GM19238 (cell line): ENCODE measurements around the gene CDC73.
"Not testable (repeated sequence)": the region's sequence is repeated elsewhere in the genome, so short reads cannot be mapped to it uniquely, and the experiment has no call there.

ENCODE experiments used
- DNase-seq: peaks from one replicate; pipeline ENCODE4 v3.0.0; 2011; ENCODE audit warnings: low spot score; ENCODE audit not compliant: insufficient read length

The CDC73 gene

GRCh38 chr1:193283016-193283415 is 161.2 kb downstream of the CDC73 start:
- DNase-seq: no peak

GRCh38 chr1:193284219-193284618 is 162.4 kb downstream of the CDC73 start:
- no peak for DNase-seq

GRCh38 chr1:193285641-193286040 is 163.8 kb downstream of the CDC73 start:
- DNase-seq: no peak

GRCh38 chr1:193288548-193289080 is 166.8 kb downstream of the CDC73 start:
- DNase-seq: not testable (repeated sequence)

GRCh38 chr1:193293726-193294125 is 171.9 kb downstream of the CDC73 start:
- DNase-seq: no peak

- DNase-seq: no peak
These were observed 177.2 kb downstream of the CDC73 start for GRCh38 chr1:193299038-193299437.

- no peak for DNase-seq
These were observed 179.9 kb downstream of the CDC73 start for GRCh38 chr1:193301746-193302145.

GRCh38 chr1:193303849-193304248 is 182.0 kb downstream of the CDC73 start:
- DNase-seq: no peak
